DND-41 (cell line): ENCODE results near the gene SSR1.

ENCODE experiments used
- ATAC-seq: fragments of 200-7000 bp; cut with Tn5 transposase; 3 replicates; pipeline ENCODE4 v1.9.1; 2021; ENCODE audit warnings: low read depth; ENCODE audit not compliant: insufficient read depth
- DNase-seq: peaks from one replicate; pipeline ENCODE4 v3.0.0-alpha.2; 2020
- H2AFZ ChIP-seq: 2 replicates; pipeline ENCODE4 v1.6.0; 2012; ENCODE audit warnings: low read depth, low read length
- H3K27ac ChIP-seq: 2 replicates; pipeline ENCODE4 v1.5.1; 2012; ENCODE audit warnings: low read length, inconsistent platforms
- H3K27me3 ChIP-seq: fragments of 200-600 bp; sonication (generic); 2 replicates; pipeline ENCODE4 v1.6.0; 2012; ENCODE audit warnings: low read length, mild to moderate bottlenecking, inconsistent platforms; ENCODE audit not compliant: insufficient read depth, poor library complexity
- H3K36me3 ChIP-seq: 2 replicates; pipeline ENCODE4 v1.5.1; 2012; ENCODE audit warnings: low read length, inconsistent platforms; ENCODE audit not compliant: insufficient read depth
- H3K4me1 ChIP-seq: 2 replicates; pipeline ENCODE4 v1.5.1; 2012; ENCODE audit warnings: mild to moderate bottlenecking, low read length; ENCODE audit not compliant: insufficient read depth
- H3K4me2 ChIP-seq: 2 replicates; pipeline ENCODE4 v1.6.0; 2012; ENCODE audit warnings: mild to moderate bottlenecking, moderate library complexity, low read length, inconsistent platforms; ENCODE audit not compliant: insufficient read depth
- H3K4me3 ChIP-seq, 2 experiments: fragments of 200-600 bp in 1 of 2; shearing (Covaris generic) in 1 of 2; 2 replicates each; pipeline ENCODE4 v1.5.1; 2012 to 2016; ENCODE audit warnings: inconsistent platforms in 2 of 2, low read length in 2 of 2, mild to moderate bottlenecking in 2 of 2, low read depth in 1 of 2, moderate library complexity in 1 of 2
- H3K79me2 ChIP-seq: 2 replicates; pipeline ENCODE4 v1.6.0; 2012; ENCODE audit warnings: low read length, inconsistent platforms; ENCODE audit not compliant: insufficient read depth
- H3K9ac ChIP-seq: 2 replicates; pipeline ENCODE4 v1.6.0; 2012; ENCODE audit warnings: low read depth, mild to moderate bottlenecking, inconsistent platforms, low read length, moderate library complexity
- H3K9me3 ChIP-seq: 2 replicates; pipeline ENCODE4 v1.5.1; 2012; ENCODE audit warnings: low read length, moderate library complexity, mild to moderate bottlenecking, inconsistent platforms; ENCODE audit not compliant: insufficient read depth, severe bottlenecking
- H4K20me1 ChIP-seq: 2 replicates; pipeline ENCODE4 v1.6.0; 2012; ENCODE audit warnings: low read length; ENCODE audit not compliant: insufficient read depth
- CTCF ChIP-seq: IDR thresholded peaks from 2 replicates; pipeline ENCODE4 v1.5.1; 2012; ENCODE audit warnings: borderline replicate concordance, low read length, moderate library complexity, mild to moderate bottlenecking; ENCODE audit not compliant: poor library complexity, severe bottlenecking; ENCODE audit errors: extremely low read depth
- EZH2 ChIP-seq: IDR thresholded peaks from 3 replicates; pipeline ENCODE4 v1.6.1; 2012; ENCODE audit warnings: borderline replicate concordance, low read depth, mild to moderate bottlenecking, moderate library complexity, low read length, inconsistent platforms; ENCODE audit not compliant: severe bottlenecking

Gene SSR1

GRCh38 chr6:7257521-7258230, 55.3 kb downstream of the SSR1 start:
- peaks cover 10% of the 10 kb centered on the region; the same call in 1 of the 2 replicates for H3K4me1 ChIP-seq
- no peaks in the 10 kb centered on the region for H3K9me3 ChIP-seq
- H3K27ac ChIP-seq = no peak overlapping the region
- DNase-seq (no peak), ATAC-seq (no peak)
- H3K4me3 ChIP-seq = no peak overlapping the region
- no peak overlapping the region for H3K4me2 ChIP-seq
- no peak overlapping the region for H3K9ac ChIP-seq
- no peak for TF ChIP-seq CTCF
- no peak for TF ChIP-seq EZH2
- no peaks in the 10 kb centered on the region for H3K36me3 ChIP-seq
- no peaks in the 10 kb centered on the region for H3K79me2 ChIP-seq
- no peaks in the 10 kb centered on the region for H3K27me3 ChIP-seq
- no peaks in the 10 kb centered on the region for H4K20me1 ChIP-seq
- no peak overlapping the region for H2AFZ ChIP-seq

DNA sequence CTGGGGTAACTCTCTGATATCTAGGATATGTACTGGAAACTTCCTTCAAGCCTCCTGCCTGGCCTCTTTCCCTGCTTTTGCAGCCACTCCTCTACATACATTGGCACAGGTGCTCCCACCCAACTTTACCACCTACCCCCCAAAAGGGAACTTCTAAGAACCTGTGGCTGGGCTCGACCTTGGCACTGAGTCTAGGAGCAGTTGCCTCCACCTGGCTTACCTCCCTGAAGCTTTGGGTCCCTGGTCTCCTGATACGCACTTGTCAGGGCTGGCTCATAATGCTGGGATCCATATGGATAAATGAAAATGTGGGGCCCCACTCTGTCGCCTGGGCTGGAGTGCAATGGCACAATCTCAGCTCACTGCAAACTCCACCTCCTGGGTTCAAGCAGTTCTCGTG, 56.2 kb downstream of the SSR1 start:
- no peak overlapping the region for H3K9ac ChIP-seq
- no peaks in the 10 kb centered on the region for H3K79me2 ChIP-seq
- H3K4me1 ChIP-seq = peaks cover 10% of the 10 kb centered on the region; the same call in 1 of the 2 replicates
- no peak overlapping the region for H2AFZ ChIP-seq
- H4K20me1 ChIP-seq = no peaks in the 10 kb centered on the region
- no peaks in the 10 kb centered on the region for H3K9me3 ChIP-seq
- H3K27ac ChIP-seq = no peak overlapping the region
- DNase-seq (no peak), ATAC-seq (no peak)
- no peaks in the 10 kb centered on the region for H3K27me3 ChIP-seq
- H3K4me3 ChIP-seq = no peak overlapping the region
- TF ChIP-seq EZH2 (no peak), CTCF (no peak)
- H3K4me2 ChIP-seq = no peak overlapping the region
- H3K36me3 ChIP-seq = peaks cover 5% of the 10 kb centered on the region

- no peak for DNase-seq
- Histone ChIP-seq H3K4me2 (no peak overlapping the region), H3K9me3 (no peaks in the 10 kb centered on the region), H3K9ac (no peak overlapping the region), H3K79me2 (no peaks in the 10 kb centered on the region), H3K4me1 (peaks cover 3% of the 10 kb centered on the region; the same call in 1 of the 2 replicates), H4K20me1 (no peaks in the 10 kb centered on the region), H3K4me3 (no peak overlapping the region), H3K27ac (no peak overlapping the region), H3K27me3 (no peaks in the 10 kb centered on the region), H3K36me3 (peaks cover 10% of the 10 kb centered on the region), H2AFZ (no peak overlapping the region)
- TF ChIP-seq CTCF = no peak
- TF ChIP-seq EZH2 = no peak
- ATAC-seq = no peak
These were observed 57.1 kb downstream of the SSR1 start for GRCh38 chr6:7255918-7256317.
